Activated B cell treated with CpG ODN at 0.5 μM for 24 hours (primary cell): Measurements from ENCODE around the gene ASAP2. TPM values are rescaled to one million over a fixed set of nuclear protein-coding genes. Genes with fewer than 3 reads are reported as not detected.

ENCODE experiments used
- ATAC-seq: fragments of 200-7000 bp; cut with Tn5 transposase; one replicate; pipeline ENCODE4 v1.10.0; 2021; ENCODE audit warnings: low read depth, mild to moderate bottlenecking, moderate library complexity
- CTCF ChIA-PET: fragments of 350-600 bp; sonication (Branson Sonifier 250); formaldehyde crosslinking; loops from one replicate; lab custom pipeline; 2021; ENCODE audit warnings: antibody characterized with exemption; lab: Charles Lee
- POLR2A ChIA-PET: fragments of 350-600 bp; sonication (Branson Sonifier 250); formaldehyde crosslinking; loops from one replicate; lab custom pipeline; 2021; ENCODE audit warnings: antibody characterized with exemption; lab: Charles Lee
- DNase-seq: peaks from one replicate; pipeline ENCODE4 v3.0.0; 2022
- H3K27ac Mint-ChIP-seq: one replicate; pipeline ENCODE4 v1.8.0; 2020; ENCODE audit warnings: mixed read lengths
- H3K27me3 Mint-ChIP-seq: one replicate; pipeline ENCODE4 v1.8.0; 2021; ENCODE audit warnings: mixed read lengths
- H3K36me3 Mint-ChIP-seq: one replicate; pipeline ENCODE4 v1.8.0; 2021; ENCODE audit warnings: low read depth, mixed read lengths
- H3K4me1 Mint-ChIP-seq: one replicate; pipeline ENCODE4 v1.8.0; 2021; ENCODE audit warnings: mixed read lengths
- H3K4me3 Mint-ChIP-seq: one replicate; pipeline ENCODE4 v1.8.0; 2020; ENCODE audit warnings: mild to moderate bottlenecking, mixed read lengths
- H3K9me3 Mint-ChIP-seq: one replicate; pipeline ENCODE4 v1.8.0; 2020; ENCODE audit warnings: mixed read lengths
- intact Hi-C: fragments of 100-400 bp; cut with micrococcal nuclease; formaldehyde crosslinking; loops from one replicate; pipeline ENCODE4 v1.15.1; 2024
- total RNA-seq: library from RNA; stranded (reverse); gene quantifications from 2 replicates; pipeline ENCODE4 v1.2.3, GENCODE V29; 2022
- TF ChIP-seq, protein P1 (sequence below): fragments of 200-600 bp; IDR thresholded peaks from one replicate; pipeline ENCODE4 v1.8.0; 2022; ENCODE audit warnings: antibody characterized with exemption, mild to moderate bottlenecking

Gene ASAP2
- total RNA-seq, 1 donor from 2014 or later = not detected

DNA sequence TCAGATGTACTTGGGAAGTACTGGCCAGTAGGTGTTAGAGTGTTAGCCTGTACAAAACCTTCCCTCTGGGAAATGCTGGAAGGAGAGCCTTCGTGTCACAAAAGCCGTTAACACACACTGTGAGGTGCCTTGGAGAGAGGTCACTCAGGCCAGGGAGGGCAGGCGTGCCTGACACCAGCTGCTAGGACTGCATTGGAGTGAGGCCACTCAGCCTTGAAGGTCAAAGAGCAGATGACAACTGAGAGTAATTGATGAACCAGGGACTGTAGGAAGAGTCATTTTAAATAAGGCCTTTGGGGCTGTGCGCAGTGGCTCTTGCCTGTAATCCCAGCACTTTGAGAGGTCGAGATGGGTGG lies 45.4 kb downstream of the ASAP2 start:
- CTCF ChIA-PET = no interaction called here
- H3K36me3 Mint-ChIP-seq = no peaks in the 10 kb centered on the region
- intact Hi-C loops = no loop called here
- H3K27ac Mint-ChIP-seq = no peak overlapping the region
- no peak overlapping the region for H3K4me3 Mint-ChIP-seq
- POLR2A ChIA-PET = interaction anchor here (0.7 kb wide), 1 partner anchor 245 kb away, joined by 6 read pairs; no protein-coding TSS in a partner anchor
- peaks cover 4% of the 10 kb centered on the region for H3K27me3 Mint-ChIP-seq
- no peaks in the 10 kb centered on the region for H3K4me1 Mint-ChIP-seq
- no peaks in the 10 kb centered on the region for H3K9me3 Mint-ChIP-seq
- no peak for DNase-seq
- TF ChIP-seq, protein P1, sequence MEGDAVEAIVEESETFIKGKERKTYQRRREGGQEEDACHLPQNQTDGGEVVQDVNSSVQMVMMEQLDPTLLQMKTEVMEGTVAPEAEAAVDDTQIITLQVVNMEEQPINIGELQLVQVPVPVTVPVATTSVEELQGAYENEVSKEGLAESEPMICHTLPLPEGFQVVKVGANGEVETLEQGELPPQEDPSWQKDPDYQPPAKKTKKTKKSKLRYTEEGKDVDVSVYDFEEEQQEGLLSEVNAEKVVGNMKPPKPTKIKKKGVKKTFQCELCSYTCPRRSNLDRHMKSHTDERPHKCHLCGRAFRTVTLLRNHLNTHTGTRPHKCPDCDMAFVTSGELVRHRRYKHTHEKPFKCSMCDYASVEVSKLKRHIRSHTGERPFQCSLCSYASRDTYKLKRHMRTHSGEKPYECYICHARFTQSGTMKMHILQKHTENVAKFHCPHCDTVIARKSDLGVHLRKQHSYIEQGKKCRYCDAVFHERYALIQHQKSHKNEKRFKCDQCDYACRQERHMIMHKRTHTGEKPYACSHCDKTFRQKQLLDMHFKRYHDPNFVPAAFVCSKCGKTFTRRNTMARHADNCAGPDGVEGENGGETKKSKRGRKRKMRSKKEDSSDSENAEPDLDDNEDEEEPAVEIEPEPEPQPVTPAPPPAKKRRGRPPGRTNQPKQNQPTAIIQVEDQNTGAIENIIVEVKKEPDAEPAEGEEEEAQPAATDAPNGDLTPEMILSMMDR = no peak
- ATAC-seq = no peak

GRCh38 chr2:9255416-9255815 lies 48.8 kb downstream of the ASAP2 start:
- Mint-ChIP-seq H3K27ac (no peak overlapping the region), H3K9me3 (no peaks in the 10 kb centered on the region), H3K4me3 (no peak overlapping the region), H3K27me3 (no peaks in the 10 kb centered on the region), H3K4me1 (no peaks in the 10 kb centered on the region), H3K36me3 (no peaks in the 10 kb centered on the region)
- ChIA-PET POLR2A (no interaction called here), CTCF (no interaction called here)
- ATAC-seq (no peak), DNase-seq (no peak)
- intact Hi-C loops = no loop called here
- TF ChIP-seq, protein P1 = no peak

GRCh38 chr2:9256147-9256546 lies 49.5 kb downstream of the ASAP2 start:
- Mint-ChIP-seq H3K9me3 (no peaks in the 10 kb centered on the region), H3K27ac (no peak overlapping the region), H3K36me3 (no peaks in the 10 kb centered on the region), H3K4me3 (no peak overlapping the region), H3K27me3 (no peaks in the 10 kb centered on the region), H3K4me1 (no peaks in the 10 kb centered on the region)
- no peak for DNase-seq
- ChIA-PET POLR2A (no interaction called here), CTCF (no interaction called here)
- intact Hi-C loops = no loop called here
- TF ChIP-seq, protein P1 = no peak
- ATAC-seq = no peak

DNA sequence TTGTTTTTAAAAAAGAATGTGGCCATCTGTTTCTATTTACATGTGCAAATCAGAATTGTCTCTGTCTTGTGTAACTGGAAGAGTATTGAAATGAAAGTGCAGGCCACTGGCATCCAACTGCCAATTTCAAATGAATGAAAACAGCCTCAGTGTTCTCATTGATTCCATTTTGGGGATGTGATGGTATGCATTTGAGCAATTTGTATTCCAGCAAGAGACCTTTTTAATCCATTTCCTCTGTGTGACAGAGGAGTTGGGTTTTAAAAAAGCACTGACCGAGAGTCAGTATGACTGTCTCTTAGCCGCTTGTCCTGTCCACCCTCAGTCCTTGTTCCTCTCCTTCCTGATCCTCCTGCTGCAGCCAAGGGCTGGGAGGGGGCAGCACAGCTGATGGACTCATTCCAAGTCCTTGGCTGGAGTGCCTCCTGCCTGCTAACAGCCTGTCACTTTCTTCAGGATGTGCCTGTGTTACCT lies 50.0 kb downstream of the ASAP2 start:
- TF ChIP-seq, protein P1 = no peak
- Mint-ChIP-seq H3K27me3 (no peaks in the 10 kb centered on the region), H3K4me3 (no peak overlapping the region), H3K36me3 (no peaks in the 10 kb centered on the region), H3K9me3 (no peaks in the 10 kb centered on the region), H3K4me1 (no peaks in the 10 kb centered on the region), H3K27ac (no peak overlapping the region)
- ATAC-seq (no peak), DNase-seq (no peak)
- intact Hi-C loops = no loop called here
- POLR2A ChIA-PET = no interaction called here
- CTCF ChIA-PET = no interaction called here

- CTCF ChIA-PET = no interaction called here
- Mint-ChIP-seq H3K27ac (no peak overlapping the region), H3K4me3 (no peak overlapping the region), H3K4me1 (no peaks in the 10 kb centered on the region), H3K36me3 (no peaks in the 10 kb centered on the region), H3K9me3 (no peaks in the 10 kb centered on the region), H3K27me3 (no peaks in the 10 kb centered on the region)
- ATAC-seq = no peak
- no peak for DNase-seq
- TF ChIP-seq, protein P1 = no peak
- POLR2A ChIA-PET = no interaction called here
- intact Hi-C loops = no loop called here
Observed at GRCh38 chr2:9258501-9258900, 51.9 kb downstream of the ASAP2 start.
